DND-41 (cell line): ENCODE results near the gene FAM209B.

Source experiments
- ATAC-seq: fragments of 200-7000 bp; cut with Tn5 transposase; 3 replicates; pipeline ENCODE4 v1.9.1; 2021; ENCODE audit warnings: low read depth; ENCODE audit not compliant: insufficient read depth
- DNase-seq: peaks from one replicate; pipeline ENCODE4 v3.0.0-alpha.2; 2020
- H2AFZ ChIP-seq: 2 replicates; pipeline ENCODE4 v1.6.0; 2012; ENCODE audit warnings: low read depth, low read length
- H3K27ac ChIP-seq: 2 replicates; pipeline ENCODE4 v1.5.1; 2012; ENCODE audit warnings: low read length, inconsistent platforms
- H3K27me3 ChIP-seq: fragments of 200-600 bp; sonication (generic); 2 replicates; pipeline ENCODE4 v1.6.0; 2012; ENCODE audit warnings: low read length, mild to moderate bottlenecking, inconsistent platforms; ENCODE audit not compliant: insufficient read depth, poor library complexity
- H3K36me3 ChIP-seq: 2 replicates; pipeline ENCODE4 v1.5.1; 2012; ENCODE audit warnings: low read length, inconsistent platforms; ENCODE audit not compliant: insufficient read depth
- H3K4me1 ChIP-seq: 2 replicates; pipeline ENCODE4 v1.5.1; 2012; ENCODE audit warnings: mild to moderate bottlenecking, low read length; ENCODE audit not compliant: insufficient read depth
- H3K4me2 ChIP-seq: 2 replicates; pipeline ENCODE4 v1.6.0; 2012; ENCODE audit warnings: mild to moderate bottlenecking, moderate library complexity, low read length, inconsistent platforms; ENCODE audit not compliant: insufficient read depth
- H3K4me3 ChIP-seq, 2 experiments: fragments of 200-600 bp in 1 of 2; shearing (Covaris generic) in 1 of 2; 2 replicates each; pipeline ENCODE4 v1.5.1; 2012 to 2016; ENCODE audit warnings: inconsistent platforms in 2 of 2, low read length in 2 of 2, mild to moderate bottlenecking in 2 of 2, low read depth in 1 of 2, moderate library complexity in 1 of 2
- H3K79me2 ChIP-seq: 2 replicates; pipeline ENCODE4 v1.6.0; 2012; ENCODE audit warnings: low read length, inconsistent platforms; ENCODE audit not compliant: insufficient read depth
- H3K9ac ChIP-seq: 2 replicates; pipeline ENCODE4 v1.6.0; 2012; ENCODE audit warnings: low read depth, mild to moderate bottlenecking, inconsistent platforms, low read length, moderate library complexity
- H3K9me3 ChIP-seq: 2 replicates; pipeline ENCODE4 v1.5.1; 2012; ENCODE audit warnings: low read length, moderate library complexity, mild to moderate bottlenecking, inconsistent platforms; ENCODE audit not compliant: insufficient read depth, severe bottlenecking
- H4K20me1 ChIP-seq: 2 replicates; pipeline ENCODE4 v1.6.0; 2012; ENCODE audit warnings: low read length; ENCODE audit not compliant: insufficient read depth
- CTCF ChIP-seq: IDR thresholded peaks from 2 replicates; pipeline ENCODE4 v1.5.1; 2012; ENCODE audit warnings: borderline replicate concordance, low read length, moderate library complexity, mild to moderate bottlenecking; ENCODE audit not compliant: poor library complexity, severe bottlenecking; ENCODE audit errors: extremely low read depth
- EZH2 ChIP-seq: IDR thresholded peaks from 3 replicates; pipeline ENCODE4 v1.6.1; 2012; ENCODE audit warnings: borderline replicate concordance, low read depth, mild to moderate bottlenecking, moderate library complexity, low read length, inconsistent platforms; ENCODE audit not compliant: severe bottlenecking

Gene FAM209B

DNA sequence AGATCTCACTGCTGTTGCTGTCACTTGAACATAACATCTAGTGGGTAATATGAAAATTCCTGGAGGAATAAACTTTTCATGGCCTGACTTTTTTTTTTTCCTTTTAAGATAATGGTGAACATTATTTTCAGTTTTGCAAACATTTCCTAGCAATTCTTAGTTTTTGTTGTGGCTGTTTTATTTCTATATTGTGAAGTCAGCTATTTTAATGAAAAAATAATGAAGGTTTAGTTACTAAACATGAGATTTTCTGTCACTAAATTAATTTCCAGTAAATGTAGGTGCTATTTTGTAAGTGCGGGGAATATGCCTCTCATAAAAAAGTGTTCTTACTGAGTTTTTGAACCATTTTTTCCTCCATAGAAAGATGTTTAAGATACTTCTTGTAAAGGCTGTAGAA is 31.9 kb upstream of the FAM209B start:
- DNase-seq (no peak), ATAC-seq (no peak)
- H2AFZ ChIP-seq: no peak overlapping the region
- no peak overlapping the region for H3K9ac ChIP-seq
- no peak for TF ChIP-seq CTCF
- no peak for TF ChIP-seq EZH2
- H3K27me3 ChIP-seq: no peaks in the 10 kb centered on the region
- H3K36me3 ChIP-seq: peaks cover 36% of the 10 kb centered on the region
- no peaks in the 10 kb centered on the region for H3K9me3 ChIP-seq
- H3K79me2 ChIP-seq: peaks cover 4% of the 10 kb centered on the region; the same call in 1 of the 2 replicates
- H3K4me1 ChIP-seq: no peaks in the 10 kb centered on the region
- H4K20me1 ChIP-seq: peaks cover 15% of the 10 kb centered on the region
- no peak overlapping the region for H3K27ac ChIP-seq
- H3K4me2 ChIP-seq: no peak overlapping the region
- no peak overlapping the region for H3K4me3 ChIP-seq

GRCh38 chr20:56503916-56504315 is 29.1 kb upstream of the FAM209B start:
- no peak overlapping the region for H3K4me3 ChIP-seq
- H3K27ac ChIP-seq: no peak overlapping the region
- H3K4me1 ChIP-seq: no peaks in the 10 kb centered on the region
- no peak for ATAC-seq
- H2AFZ ChIP-seq: no peak overlapping the region
- TF ChIP-seq CTCF (no peak), EZH2 (no peak)
- peaks cover 6% of the 10 kb centered on the region; the same call in 1 of the 2 replicates for H3K79me2 ChIP-seq
- peaks cover 20% of the 10 kb centered on the region for H4K20me1 ChIP-seq
- DNase-seq: no peak
- H3K27me3 ChIP-seq: no peaks in the 10 kb centered on the region
- H3K9ac ChIP-seq: no peak overlapping the region
- no peak overlapping the region for H3K4me2 ChIP-seq
- peaks cover 19% of the 10 kb centered on the region; the same call in 1 of the 2 replicates for H3K36me3 ChIP-seq
- H3K9me3 ChIP-seq: no peaks in the 10 kb centered on the region

- TF ChIP-seq CTCF: peak; percentile 64
- TF ChIP-seq EZH2: no peak
- Histone ChIP-seq H3K4me2 (no peak overlapping the region), H3K9me3 (no peaks in the 10 kb centered on the region), H3K9ac (no peak overlapping the region), H3K36me3 (peaks cover 19% of the 10 kb centered on the region; the same call in 1 of the 2 replicates), H3K27ac (no peak overlapping the region), H3K79me2 (peaks cover 6% of the 10 kb centered on the region; the same call in 1 of the 2 replicates), H4K20me1 (peaks cover 20% of the 10 kb centered on the region), H3K27me3 (no peaks in the 10 kb centered on the region), H3K4me1 (no peaks in the 10 kb centered on the region), H3K4me3 (no peak overlapping the region), H2AFZ (no peak overlapping the region)
- ATAC-seq: peak; percentile 70
- peak; percentile 18 for DNase-seq
Observed at GRCh38 chr20:56504373-56505005, 28.6 kb upstream of the FAM209B start.
